ENCODE data around the gene MAGEA11. TPM values are rescaled to one million over a fixed set of nuclear protein-coding genes. Genes with fewer than 3 reads are reported as not detected.

MAGEA11 gene
- total RNA-seq, result not detected

GRCh38 chrX:149711545-149712236, at the start of gene MAGEA11:
Gene MAGEA11 (plus strand): TSS chrX:149712060. CDS start chrX:149713160, 1,100 bp downstream.
- no peak for TF ChIP-seq CTCF (IDR thresholded peaks at IDR 0.05; ENCODE audit: low read depth)

- TF ChIP-seq CTCF (IDR thresholded peaks at IDR 0.05; ENCODE audit: low read depth), result no peak
Measured at GRCh38 chrX:149681182-149681581, 30.7 kb upstream of the MAGEA11 start.

GRCh38 chrX:149682031-149682430, 29.8 kb upstream of the MAGEA11 start:
- TF ChIP-seq CTCF (IDR thresholded peaks at IDR 0.05; ENCODE audit: low read depth), result no peak

- TF ChIP-seq CTCF (IDR thresholded peaks at IDR 0.05; ENCODE audit: low read depth), result no peak
Measured at GRCh38 chrX:149682956-149683947, 28.6 kb upstream of the MAGEA11 start.

GRCh38 chrX:149683966-149684730, 27.7 kb upstream of the MAGEA11 start:
- no peak for TF ChIP-seq CTCF (IDR thresholded peaks at IDR 0.05; ENCODE audit: low read depth)

GRCh38 chrX:149687991-149688390, 23.9 kb upstream of the MAGEA11 start:
- no peak for TF ChIP-seq CTCF (IDR thresholded peaks at IDR 0.05; ENCODE audit: low read depth)

All from subcutaneous adipose tissue (tissue), 4 donors.